Glomerular visceral epithelial cell (primary cell): ENCODE data around the gene SPOCD1.

Source experiments
- DNase-seq: peaks from one replicate; pipeline ENCODE4 v3.0.0-alpha.2; 2016; ENCODE audit errors: extremely low spot score

The SPOCD1 gene

DNA sequence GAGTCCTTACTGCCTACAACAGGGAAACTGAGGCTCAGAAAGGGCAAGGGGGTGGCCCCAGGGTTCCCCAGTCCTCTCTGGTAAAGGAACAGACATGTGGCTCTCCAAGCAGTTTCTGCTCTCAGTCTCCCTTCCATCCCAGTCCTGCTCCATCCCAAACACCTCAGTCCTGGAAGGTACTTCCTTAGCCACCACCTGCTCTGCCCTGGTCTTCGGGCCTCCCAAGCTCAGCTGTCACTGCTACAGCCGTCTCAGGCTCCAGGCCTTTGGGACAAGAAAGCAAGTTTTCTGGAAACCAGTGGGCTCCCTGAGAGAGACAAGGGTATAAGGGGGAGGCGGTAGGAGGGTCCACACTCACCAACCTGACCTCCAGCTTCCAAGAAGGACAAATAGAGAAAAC lies 28.6 kb downstream of the SPOCD1 start:
- DNase-seq, result no peak

GRCh38 chr1:31786366-31787060 lies 29.3 kb downstream of the SPOCD1 start:
- no peak for DNase-seq

GRCh38 chr1:31785947-31786290 lies 29.9 kb downstream of the SPOCD1 start:
- no peak for DNase-seq

DNA sequence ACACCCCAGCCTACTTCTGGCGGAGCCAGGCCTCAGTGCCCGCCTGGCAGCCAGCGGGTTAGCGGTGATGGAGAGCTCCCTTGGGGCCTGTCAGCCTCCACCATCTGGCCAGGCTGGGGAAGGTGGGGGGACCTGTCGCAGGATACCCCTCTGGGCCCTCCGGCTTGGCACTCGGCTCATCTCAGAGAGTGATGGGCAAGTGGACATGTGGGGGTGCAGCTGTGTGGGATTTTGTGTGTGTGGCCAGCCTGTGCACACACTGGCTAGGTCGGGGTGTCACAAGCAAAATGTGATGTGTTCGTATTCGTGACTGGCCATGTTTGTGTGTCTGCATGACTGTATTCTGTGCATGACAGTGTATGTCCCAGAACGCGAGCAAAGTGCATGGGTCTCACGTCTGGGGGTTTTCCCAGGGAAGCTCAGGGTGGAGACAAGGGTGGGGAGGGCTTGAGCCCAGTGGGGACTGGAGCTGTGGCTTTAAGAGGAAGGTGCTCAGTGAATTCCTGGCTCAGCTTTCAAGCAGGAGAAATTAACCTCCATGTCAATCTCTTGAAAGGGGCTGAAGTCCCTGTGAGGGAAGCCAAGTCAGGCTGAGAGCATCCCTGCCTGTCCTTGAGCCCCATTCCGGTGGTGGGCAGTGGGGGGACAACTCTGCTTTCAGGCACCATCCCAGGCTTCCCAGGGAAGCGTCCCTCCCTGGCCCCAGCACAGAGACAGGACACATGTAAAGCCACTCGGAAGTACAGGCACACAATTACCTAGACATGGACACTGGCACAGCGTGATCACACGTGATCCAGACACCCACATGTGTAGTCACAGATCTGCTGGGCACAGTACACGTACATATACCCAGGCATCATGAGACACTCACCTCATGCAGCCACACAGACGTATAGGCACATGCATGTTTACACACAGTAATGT lies 30.5 kb downstream of the SPOCD1 start:
- DNase-seq, result peak; percentile 67

- DNase-seq, result no peak
Observed at GRCh38 chr1:31784356-31785019, 31.3 kb downstream of the SPOCD1 start.

DNA sequence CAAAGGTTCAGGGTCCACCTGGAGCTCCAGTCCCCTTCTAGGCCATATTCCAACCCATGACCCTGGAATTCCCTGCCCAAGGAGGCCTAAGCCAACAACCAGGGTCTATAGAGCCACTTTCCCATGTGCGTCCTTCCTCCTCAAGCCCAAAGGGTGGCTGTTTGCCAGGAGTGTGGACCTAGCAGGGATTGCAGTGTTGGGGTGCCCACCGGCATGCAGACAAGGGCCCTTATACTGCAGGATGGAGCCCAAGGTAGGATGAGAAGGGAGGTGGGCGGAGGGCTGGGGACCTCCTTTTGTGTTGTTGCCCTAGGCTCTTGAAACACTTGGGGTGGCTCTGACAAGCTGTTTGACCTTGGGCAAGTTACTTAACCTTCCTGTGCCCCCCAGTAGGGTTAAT lies 32.0 kb downstream of the SPOCD1 start:
- DNase-seq, result no peak

GRCh38 chr1:31782421-31783410 lies 33.1 kb downstream of the SPOCD1 start:
- no peak for DNase-seq

DNA sequence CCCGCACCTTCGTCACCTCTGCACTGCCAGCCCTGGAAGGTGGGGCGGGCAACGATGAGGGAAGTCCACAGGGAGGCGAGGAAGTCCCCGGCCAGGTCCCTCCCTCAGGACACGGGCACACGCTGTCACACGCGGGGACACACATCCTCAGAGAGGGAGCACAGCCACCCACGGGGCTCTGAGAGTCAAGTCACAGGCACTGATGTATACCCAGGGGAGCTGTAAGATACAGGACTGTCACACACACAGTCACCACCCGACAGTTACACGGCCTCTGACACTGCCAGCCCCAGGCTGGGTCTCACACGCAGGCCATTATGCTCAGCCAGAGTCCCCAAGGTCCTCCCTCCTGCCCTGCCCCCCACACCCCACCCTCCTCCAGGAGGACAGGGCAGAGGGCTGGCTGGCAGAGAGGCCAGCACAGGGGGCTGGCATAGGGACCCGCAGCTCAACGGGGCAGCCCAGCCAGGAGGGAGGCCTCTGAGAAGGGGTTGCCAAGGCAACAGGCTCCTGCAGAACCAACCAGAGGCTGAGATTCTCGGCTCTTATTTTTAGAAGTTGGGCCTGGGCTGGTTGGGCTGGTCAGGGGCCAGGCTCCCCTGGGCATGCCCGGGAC lies 34.0 kb downstream of the SPOCD1 start:
- DNase-seq, result no peak

DNA sequence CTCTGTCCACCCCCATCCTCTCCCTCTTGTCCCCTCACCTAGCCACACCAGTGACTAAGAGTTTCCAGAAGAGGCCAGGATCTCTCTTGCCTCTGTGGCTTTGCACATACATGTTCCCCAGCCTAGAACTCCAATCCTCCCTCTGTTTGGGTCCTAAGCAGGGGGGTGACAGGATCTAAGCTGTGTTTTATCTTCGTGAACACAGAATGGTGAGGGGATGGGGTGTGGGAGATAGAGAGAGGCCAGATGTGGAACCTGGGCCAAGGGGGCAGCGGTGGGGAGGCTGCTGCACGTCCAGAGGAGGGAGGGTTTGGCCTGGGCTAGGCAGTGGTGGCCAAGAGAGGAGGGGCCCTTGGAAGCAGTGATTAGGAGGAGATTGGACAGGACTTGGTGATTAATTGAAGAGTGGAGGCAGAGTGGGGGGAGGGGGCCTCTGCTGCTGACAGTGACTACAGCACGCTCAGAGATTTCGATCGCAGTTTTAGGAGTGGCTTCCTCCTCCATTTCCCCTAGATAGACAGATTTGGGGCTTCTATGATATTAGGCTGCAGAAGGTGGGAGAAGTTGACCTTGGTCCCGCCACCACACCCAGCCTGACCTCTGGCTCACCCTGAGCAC lies 34.6 kb downstream of the SPOCD1 start:
- DNase-seq, result no peak

DNA sequence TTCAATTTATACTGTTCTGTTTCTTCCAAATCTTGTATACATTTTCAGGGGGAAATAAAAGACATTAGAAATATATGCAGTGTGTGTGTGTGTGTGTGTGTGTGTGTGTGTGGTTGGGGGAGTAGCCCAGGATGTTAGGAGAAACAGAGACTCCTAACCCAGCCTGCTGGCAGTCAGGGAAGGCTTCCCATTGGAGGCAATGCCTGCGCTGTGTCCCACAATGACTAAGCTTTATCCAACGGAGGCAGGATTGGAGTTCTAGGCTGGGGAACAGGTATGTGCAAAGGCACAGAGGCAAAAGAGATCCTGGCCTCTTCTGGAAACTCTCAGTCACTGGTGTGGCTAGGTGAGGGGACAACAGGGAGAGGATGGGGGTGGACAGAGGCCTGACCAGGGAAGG lies 35.2 kb downstream of the SPOCD1 start:
- DNase-seq, result no peak

- DNase-seq, result no peak
Observed at GRCh38 chr1:31779687-31780086, 36.1 kb downstream of the SPOCD1 start.

DNA sequence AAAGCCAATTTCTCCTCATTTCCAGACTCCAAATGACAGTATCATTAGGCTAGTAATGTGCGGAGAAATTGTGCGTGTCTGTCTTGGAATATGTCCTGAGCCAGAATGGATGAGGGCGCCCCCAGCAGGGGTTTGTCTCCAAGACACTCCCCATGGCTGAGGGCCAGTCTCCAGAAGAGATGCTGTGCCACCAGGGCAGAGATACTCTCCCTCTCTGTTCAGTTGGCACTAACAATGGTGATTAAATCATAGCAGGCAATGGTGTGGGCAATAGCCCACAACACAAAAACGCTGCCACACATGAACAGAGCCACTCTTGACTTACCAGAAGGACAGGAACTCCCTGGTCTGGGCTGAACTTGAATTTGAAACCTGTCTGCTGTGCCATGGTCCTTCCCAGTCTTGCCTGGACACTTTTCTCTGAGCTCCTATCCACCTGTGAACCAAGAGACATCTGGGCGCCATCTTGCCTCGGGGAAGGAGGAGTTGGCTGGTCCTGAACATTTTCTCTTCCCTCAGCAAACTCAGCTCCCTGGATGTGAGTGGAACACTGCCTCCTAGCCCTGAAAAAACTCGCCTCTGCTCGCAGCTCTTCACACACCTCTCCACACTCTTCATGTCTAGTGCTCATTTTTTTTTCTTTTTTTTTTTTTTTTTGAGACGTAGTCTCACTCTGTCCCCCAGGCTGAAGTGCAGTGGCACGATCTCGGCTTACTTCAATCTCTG lies 36.9 kb downstream of the SPOCD1 start:
- no peak for DNase-seq

DNA sequence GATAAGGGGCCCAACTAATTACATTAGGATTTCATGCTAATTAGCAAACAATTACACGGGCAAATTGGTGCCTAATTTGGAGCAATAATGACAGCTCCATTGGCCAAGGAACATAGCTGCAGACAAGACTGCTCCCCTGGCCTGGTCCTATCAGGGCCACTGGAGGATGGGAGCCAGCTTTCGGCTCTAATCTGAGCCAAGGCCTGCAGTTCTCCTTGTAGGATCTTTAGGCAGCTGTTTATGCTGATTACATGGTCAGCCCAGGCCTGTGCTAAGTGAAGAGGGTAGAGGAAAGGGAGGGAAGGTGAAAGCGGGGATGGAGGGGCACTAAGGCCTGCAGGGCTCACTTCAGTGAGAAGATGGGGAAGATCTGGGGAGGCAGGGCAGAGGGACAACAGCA lies 39.3 kb downstream of the SPOCD1 start:
- no peak for DNase-seq

DNA sequence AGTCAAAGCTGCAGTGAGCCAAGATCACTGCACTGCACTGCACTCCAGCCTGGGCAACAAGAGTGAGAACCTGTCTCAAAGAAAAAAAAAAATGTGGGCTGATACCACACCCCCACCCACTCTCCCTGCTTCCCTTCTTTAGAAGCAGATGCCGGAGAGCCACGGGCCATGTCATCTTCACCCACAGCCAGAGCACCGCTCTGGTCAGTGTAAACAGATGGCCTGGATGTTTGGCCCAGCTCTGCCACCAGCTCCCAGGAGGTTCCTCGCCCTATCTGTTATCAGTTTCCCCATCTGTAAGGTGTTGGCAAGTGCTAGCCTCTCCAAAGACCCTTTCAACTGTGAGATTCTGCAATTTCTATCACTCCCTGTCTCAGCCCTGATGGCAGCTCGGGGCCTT lies 39.8 kb downstream of the SPOCD1 start:
- DNase-seq, result no peak

DNA sequence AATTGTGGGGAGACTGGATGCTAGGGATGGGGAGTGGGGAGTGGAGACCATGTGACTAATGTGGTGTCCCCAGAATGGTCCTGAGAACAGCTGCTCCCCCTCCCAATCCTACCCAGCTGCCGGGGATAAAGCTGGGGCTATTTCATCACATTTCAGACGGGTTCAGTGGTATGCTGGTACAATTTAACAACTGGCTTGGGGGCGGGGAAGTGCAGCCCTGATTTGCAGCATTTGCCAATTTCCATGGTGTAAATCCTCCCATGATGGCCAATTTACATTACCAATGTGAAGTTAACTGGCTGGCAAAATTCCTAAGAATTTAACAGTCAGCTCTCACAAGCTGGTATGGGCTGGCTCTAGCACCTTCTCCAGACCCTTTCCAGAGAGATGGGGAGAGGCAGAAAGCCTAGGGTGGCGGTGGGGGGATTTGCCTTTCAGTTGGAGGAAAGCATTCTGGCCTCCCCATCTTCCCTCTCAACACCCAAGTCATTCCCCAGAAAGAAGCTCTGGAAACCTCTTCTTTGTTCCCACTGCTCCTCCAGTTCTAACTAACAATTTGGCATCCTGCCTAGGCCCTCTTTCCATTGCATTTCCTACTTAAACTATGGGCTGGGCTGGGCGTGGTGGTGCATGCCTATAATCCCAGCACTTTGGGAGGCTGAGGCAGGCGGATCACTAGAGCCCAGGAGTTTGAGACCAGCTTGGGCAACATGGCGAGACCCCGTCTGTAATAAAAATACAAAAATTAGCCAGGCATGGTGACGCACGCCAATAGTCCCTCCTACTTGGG lies 40.4 kb downstream of the SPOCD1 start:
- DNase-seq, result no peak

GRCh38 chr1:31774495-31774894 lies 41.3 kb downstream of the SPOCD1 start:
- no peak for DNase-seq

GRCh38 chr1:31773861-31774260 lies 42.0 kb downstream of the SPOCD1 start:
- DNase-seq, result no peak

DNA sequence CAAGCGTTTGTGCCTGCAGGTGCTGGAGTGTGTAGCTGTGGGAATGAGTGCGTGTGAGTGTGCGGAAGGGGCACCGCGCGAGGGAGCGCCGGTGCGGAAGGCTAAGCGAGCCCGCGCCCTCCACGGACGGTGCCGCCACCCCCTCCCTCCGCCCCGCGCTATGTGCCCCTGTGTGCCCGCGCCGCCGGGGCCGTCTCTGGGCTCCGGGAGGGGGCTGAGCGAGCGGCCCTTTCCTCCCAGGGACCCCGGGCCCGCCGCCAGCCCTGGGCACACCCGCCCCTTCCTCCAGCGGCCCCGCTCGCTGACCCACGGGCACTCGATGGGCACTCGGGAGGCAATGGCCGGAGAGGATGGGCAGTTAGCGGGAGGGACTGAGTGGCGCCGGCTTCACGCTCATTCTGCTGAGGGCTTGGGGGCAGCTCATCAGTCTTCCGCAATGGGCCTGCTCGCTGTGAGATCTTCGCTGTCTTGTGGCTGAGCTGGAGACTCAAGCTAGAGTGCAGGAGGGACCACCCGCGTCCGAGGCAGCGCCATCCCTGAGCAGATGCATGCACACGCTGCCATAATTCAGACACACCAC lies 43.1 kb downstream of the SPOCD1 start:
- no peak for DNase-seq
